Activated CD4-positive, alpha-beta T cell treated with anti-CD3 and anti-CD28 coated beads for 4 hours (primary cell): ENCODE measurements around the gene NR2C2.
"Not testable (repeated sequence)": the region's sequence is repeated elsewhere in the genome, so short reads cannot be mapped to it uniquely, and the experiment has no call there.

Source experiments
- DNase-seq, 2 donors: peaks; one replicate each; pipeline ENCODE4 v3.0.0-alpha.2; 2020

Gene NR2C2

GRCh38 chr3:14947100-14947885, at the start of gene NR2C2:
Gene NR2C2 (plus strand): TSS chr3:14947583. CDS start chr3:15003915, 56,332 bp downstream.
- DNase-seq = peak; percentile 82 to 86

- DNase-seq = no peak
Measured at GRCh38 chr3:14898929-14899328, 48.5 kb upstream of the NR2C2 start.

GRCh38 chr3:14899993-14900618, 47.3 kb upstream of the NR2C2 start:
- no peak for DNase-seq

GRCh38 chr3:14900881-14901873, 46.2 kb upstream of the NR2C2 start:
- no peak for DNase-seq

GRCh38 chr3:14902719-14903118, 44.7 kb upstream of the NR2C2 start:
- no peak for DNase-seq

GRCh38 chr3:14903501-14903900, 43.9 kb upstream of the NR2C2 start:
- DNase-seq = not testable (repeated sequence)

GRCh38 chr3:14905055-14905657, 42.2 kb upstream of the NR2C2 start:
- no peak for DNase-seq

DNA sequence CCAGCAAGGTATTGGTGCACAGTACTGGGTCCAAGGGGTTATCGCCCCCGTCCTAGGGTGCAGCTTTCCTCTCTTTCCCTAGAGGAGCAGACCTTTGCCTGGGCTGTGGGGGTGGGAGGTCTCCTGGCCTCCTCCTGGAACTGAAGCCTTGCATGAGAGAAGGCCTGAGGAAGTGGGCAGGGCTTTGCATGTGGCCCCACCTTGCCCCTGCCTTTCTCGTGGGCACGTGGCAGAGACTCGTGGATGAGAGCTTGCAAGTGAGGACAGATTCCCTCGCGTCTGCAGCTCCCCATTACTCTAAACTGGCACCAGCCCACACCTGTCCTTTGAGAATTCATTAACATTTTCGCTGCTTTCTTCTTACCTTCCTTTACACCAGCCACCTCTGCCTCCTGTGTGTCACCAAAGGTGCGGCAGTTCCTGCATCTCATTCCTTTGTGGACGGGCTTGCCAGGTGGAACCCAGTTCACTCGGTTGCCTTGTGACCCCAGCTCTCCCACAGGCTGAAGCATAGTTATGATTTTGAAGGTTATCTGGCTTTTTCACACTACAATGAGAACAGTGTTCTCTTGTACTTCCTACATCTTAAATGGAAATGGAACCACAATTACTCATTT, 40.9 kb upstream of the NR2C2 start:
- no peak for DNase-seq

- no peak for DNase-seq
Measured at GRCh38 chr3:14907043-14907966, 40.1 kb upstream of the NR2C2 start.

GRCh38 chr3:14909250-14909649, 38.1 kb upstream of the NR2C2 start:
- DNase-seq = no peak

DNA sequence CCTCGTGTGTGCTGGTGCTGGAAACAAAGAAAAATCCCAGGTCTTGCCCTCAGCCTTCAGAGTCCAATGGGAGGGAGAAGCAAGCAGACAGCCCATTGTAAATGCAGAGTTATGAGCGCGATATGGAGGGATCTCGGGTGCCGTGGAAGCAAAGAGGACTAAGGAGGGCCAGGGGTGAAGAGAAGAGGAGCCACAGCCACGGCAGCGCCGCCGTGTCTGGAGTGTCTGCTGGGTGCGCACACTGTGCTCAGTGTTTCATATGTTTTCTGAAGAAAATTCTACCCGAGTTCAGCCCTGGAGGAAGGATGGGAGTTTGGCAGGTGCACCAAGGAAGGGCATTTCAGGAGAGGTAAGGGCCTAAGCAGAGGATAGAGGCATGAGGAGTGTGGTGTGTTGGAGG, 35.7 kb upstream of the NR2C2 start:
- DNase-seq = no peak

- no peak for DNase-seq
Measured at GRCh38 chr3:14913071-14913925, 34.1 kb upstream of the NR2C2 start.

DNA sequence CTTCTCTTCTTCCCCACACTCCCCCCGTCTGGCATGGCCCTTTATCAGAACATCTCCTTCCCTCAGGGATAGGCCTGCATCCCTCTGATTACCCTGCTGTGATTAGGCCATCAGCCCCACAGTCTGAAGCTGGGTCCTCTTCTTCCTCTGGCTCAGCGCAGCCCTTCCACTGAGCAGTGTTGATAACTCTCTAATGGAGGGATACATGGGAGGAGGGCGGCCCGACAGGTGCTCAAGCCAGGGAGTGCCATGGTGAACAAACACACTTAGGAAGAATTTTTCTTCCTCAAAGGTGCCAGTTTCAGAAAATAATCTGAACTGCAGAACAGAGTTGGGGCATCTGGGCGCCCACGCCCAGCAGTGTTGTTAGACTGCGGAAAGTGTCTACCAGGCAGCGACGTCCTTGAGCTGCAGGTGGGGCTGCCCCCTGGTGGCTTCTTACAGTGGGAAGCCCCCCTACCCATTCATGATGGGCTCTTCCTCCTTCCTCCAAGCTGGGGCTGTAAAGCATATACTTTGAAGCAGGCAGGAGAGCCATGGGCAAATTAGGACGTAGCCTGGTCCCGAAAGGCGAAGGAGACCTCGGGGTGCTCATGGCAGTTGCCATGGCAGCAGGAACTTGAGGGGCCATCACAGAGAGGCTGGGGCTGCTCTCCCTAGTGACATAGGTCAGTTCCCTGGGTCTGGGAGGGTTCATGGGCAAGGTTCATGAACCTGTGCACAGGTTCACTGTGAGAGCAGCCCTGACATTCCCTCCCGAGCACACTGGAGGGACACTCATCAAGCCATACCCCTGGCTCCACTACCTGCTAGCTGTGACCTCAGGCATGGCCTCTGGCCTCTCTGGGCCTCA, 33.2 kb upstream of the NR2C2 start:
- no peak for DNase-seq

DNA sequence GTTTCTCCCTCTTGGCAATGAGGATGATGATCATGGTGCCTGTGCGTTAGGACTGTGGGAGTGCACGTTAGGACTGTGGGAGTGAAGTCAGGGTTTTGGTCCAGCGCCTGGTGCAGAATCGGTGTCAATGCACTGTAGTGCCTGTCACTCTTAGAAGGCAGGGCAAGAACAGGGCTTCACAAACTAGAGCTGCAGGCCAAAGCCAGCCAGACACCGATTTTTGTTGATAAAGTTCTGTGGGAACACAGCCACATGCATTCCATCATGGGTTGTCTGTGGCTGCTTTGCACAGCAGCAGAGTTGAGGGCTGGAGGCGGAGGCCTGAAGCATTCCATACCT, 32.6 kb upstream of the NR2C2 start:
- no peak for DNase-seq

DNA sequence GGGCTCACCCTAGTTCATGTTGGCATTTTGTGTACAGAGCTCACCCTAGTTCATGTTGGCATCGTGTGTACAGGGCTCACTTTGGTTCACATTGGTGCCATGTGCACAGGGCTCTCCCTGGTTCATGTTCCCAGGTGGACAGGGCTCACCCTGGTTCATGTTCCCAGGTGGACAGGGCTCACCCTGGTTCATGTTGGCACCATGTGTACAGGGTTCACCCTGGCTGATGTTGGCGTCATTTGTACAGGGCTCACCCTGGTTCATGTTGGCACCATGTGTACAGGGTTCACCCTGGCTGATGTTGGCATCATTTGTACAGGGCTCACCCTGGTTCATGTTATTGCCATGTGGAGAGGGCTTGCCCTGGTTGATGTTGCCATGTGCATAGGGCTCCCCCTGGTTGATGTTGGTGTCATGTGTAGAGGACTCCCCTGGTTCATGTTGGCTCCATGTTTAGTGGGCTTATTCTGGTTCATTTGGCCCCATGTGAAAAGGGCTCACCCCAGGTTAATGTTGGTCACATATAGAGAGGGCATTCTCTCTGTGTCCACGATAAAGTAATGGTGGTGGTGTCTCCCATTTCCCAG, 31.7 kb upstream of the NR2C2 start:
- peak; percentile 13 to 15 for DNase-seq

DNA sequence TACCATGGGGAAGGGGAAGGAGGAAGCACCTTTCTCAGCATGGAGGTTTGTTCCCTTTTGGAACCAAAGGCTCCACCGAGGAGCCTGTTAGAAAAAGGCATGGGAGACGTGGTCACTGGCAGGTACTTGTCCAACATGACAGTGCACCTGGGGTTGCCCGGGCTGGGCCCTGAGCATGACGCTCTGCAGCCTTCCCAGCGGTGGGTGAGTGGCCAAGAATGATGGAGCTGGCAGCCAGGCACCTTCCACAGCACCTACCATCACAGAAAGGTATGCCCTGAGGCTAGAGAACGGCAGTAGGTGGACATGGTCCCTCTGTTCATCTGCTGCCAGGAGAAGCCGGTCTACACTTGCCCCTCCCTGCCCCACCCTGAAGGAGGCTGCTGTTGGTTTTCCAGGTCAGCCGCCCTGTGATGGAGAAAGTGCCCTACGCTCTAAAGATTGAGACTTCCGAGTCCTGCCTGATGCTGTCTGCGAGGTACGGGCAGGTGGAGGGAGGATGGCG, 29.0 kb upstream of the NR2C2 start:
- no peak for DNase-seq

DNA sequence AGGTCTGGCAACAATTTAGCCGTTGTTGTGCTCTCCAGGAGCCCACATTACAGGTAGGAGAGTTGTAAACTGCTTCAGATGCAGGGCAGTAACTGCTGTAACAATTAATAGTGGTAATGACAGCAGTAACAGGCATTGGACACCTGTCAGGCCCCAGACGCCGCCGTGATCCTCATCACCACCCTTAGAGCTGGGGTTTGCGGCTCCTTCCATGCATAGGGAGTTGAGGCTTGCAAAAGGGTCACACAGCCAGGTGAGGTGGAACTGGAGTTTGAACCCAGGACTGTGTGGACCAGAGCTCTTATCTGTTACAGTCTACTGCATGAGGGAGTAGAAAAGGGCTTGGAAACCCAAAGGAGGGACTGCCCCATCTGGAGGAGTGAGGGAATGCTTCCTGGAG, 26.8 kb upstream of the NR2C2 start:
- no peak for DNase-seq

DNA sequence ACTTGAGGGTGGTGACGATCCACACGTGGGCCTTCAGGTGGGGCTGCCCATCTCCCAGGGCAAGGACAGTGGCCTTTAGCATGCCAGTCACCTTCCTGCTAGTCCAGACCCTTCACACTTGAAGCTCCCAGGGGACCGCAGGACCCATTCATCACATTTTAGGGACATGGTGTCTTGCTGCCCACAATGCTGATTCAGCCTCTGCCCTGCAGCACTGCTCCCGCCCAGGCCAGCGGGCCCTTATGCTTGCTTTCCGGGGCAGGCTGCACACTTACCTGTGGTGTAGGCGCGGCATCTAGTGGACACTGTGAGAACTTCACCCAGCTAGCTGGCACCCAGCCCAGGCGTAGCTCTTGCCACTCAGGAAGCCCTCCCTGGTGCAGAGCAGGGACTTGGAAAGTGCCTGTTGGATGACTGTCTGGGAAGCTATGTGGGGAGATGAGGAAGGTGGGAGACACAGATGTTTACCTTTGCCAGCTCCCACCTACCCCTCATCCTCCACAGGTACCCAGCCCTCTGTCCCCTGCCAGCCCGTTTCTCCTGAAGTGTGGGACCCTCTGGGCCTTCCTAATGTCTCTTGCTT, 26.3 kb upstream of the NR2C2 start:
- DNase-seq = peak; percentile 73 to 79
